Ovary (tissue), 9 donors: Measurements from ENCODE around the gene RPRD2. TPM values are rescaled to one million over a fixed set of nuclear protein-coding genes. Genes with fewer than 3 reads are reported as not detected.
A peak's percentile ranks its signal among the peaks of the same experiment; 100 is the strongest.

Experiments used
- DNase-seq, 5 donors: peaks; one replicate each; pipeline ENCODE4 v3.0.0-alpha.2; 2019 to 2020
- H3K27ac ChIP-seq, 2 donors: fragments of 200-600 bp; one replicate each; pipeline versions ENCODE4 v1.5.1 to v1.8.0; 2019 to 2022
- H3K27me3 ChIP-seq: fragments of 200-600 bp; one replicate; pipeline ENCODE4 v1.8.0; 2022
- H3K36me3 ChIP-seq: fragments of 200-600 bp; sonication (generic); one replicate; pipeline ENCODE4 v1.5.1; 2019
- H3K4me1 ChIP-seq: one replicate; pipeline ENCODE4 v1.8.1; 2013; ENCODE audit warnings: mild to moderate bottlenecking, moderate library complexity; ENCODE audit not compliant: insufficient read depth
- H3K4me3 ChIP-seq: fragments of 200-600 bp; sonication (generic); one replicate; pipeline ENCODE4 v1.5.1; 2017
- H3K9me3 ChIP-seq, 2 donors: fragments of 200-600 bp in 1 of 2; sonication (generic) in 1 of 2; one replicate each; pipeline versions ENCODE4 v1.5.1 to v1.8.1; 2013 to 2019; ENCODE audit warnings: mild to moderate bottlenecking in 1 of 2, moderate library complexity in 1 of 2
- CTCF ChIP-seq, 3 donors: fragments of 450-650 bp in 2 of 3; fragments of 200-600 bp in 1 of 3; IDR thresholded peaks; one replicate each; pipeline versions ENCODE4 v1.5.1 to v1.8.0; 2016 to 2022; ENCODE audit warnings: antibody characterized with exemption in 3 of 3, mild to moderate bottlenecking in 1 of 3
- EP300 ChIP-seq: sonication (generic); formaldehyde crosslinking; IDR thresholded peaks from one replicate; pipeline ENCODE4 v1.6.1; 2017; ENCODE audit warnings: antibody characterized with exemption
- POLR2A ChIP-seq: fragments of 450-650 bp; IDR thresholded peaks from one replicate; pipeline ENCODE4 v1.6.1; 2017; ENCODE audit warnings: antibody characterized with exemption, mild to moderate bottlenecking, moderate library complexity
- WGBS, 3 donors: extraction: QIAGEN DNeasy Blood & Tissue Kit in 1 of 3; methylation state at CpG; one replicate each; pipeline versions ENCODE4 v1.1.5 to v1.1.7; 2013 to 2017; 5-methylcytosine and 5-hydroxymethylcytosine counted together
- intact Hi-C, 4 donors: fragments of 100-400 bp; cut with DNase I; formaldehyde crosslinking; loops; one replicate each; pipeline versions ENCODE4 v1.11.0 to v1.15.1; 2022 to 2023
- polyA plus RNA-seq, 2 donors: library from polyadenylated mRNA; stranded (reverse); fragments of 200-250 nt in 1 of 2; fragments of 350-450 nt in 1 of 2; fragmentation: Illumina TruSeq in 1 of 2; extraction: RNeasy Lipid Tissue Mini Kit (QIAGEN cat#74804) in 1 of 2; gene quantifications; one replicate each; pipeline ENCODE4 v1.2.3, GENCODE V29; 2013 to 2014
- total RNA-seq, 7 donors: library from RNA; depleted of rRNA in 2 of 7; stranded (reverse); fragments of >200 nt in 2 of 7; fragmentation: NEBNext Ultra II Directional in 3 of 7; extraction: Animal tissue kit (Norgen Biotek cat#: 25700) in 3 of 7; gene quantifications; one replicate each; pipeline versions ENCODE4 v1.1.0 to v1.2.4, GENCODE V29; 2016 to 2023
- donor health status: DM: no; HTN: no; CAD: no; lungs with moderate emphysema.
- donor health status: DM: no; HTN: no; CAD: no.
- donor health status: Bipolar disorder and iron deficiency.
- donor health status: DM: yes; HTN: yes; CAD: no.
- donor health status: DM: no; HTN: no; CAD: no.
- donor health status: DM: yes; HTN: yes; CAD: no.

The RPRD2 gene
- total and polyA plus RNA-seq, 9 donors: 18.2 to 55.6 (median 43.9) TPM

- H3K27me3 ChIP-seq: no peaks in the 10 kb centered on the region
- intact Hi-C loops: no loop called here
- no peaks in the 10 kb centered on the region for H3K9me3 ChIP-seq
- no peaks in the 10 kb centered on the region for H3K36me3 ChIP-seq
- peak overlapping the region; percentile 10 to 14 for H3K27ac ChIP-seq
- no peak for DNase-seq
- TF ChIP-seq POLR2A: no peak
- WGBS, 3 donors: 21 to 31% (median 31%) methylated on average over 3 of the region's 3 CpGs
- no peak overlapping the region for H3K4me3 ChIP-seq
- peaks cover 19% of the 10 kb centered on the region for H3K4me1 ChIP-seq
Observed at GRCh38 chr1:150476754-150477153, 112.8 kb downstream of the RPRD2 start.

GRCh38 chr1:150477320-150477719 is 113.4 kb downstream of the RPRD2 start:
- H3K4me3 ChIP-seq: no peak overlapping the region
- peaks cover 19% of the 10 kb centered on the region for H3K4me1 ChIP-seq
- DNase-seq: peak in 1 of 5 donors; percentile 15
- no peak overlapping the region for H3K27ac ChIP-seq
- intact Hi-C loops: no loop called here
- no peaks in the 10 kb centered on the region for H3K27me3 ChIP-seq
- no peaks in the 10 kb centered on the region for H3K9me3 ChIP-seq
- TF ChIP-seq EP300: no peak
- no peak for TF ChIP-seq POLR2A
- TF ChIP-seq CTCF (IDR thresholded peaks at IDR 0.05): no peak
- 82 to 95% (median 91%) methylated on average over 1 of the region's 1 CpG for WGBS, 3 donors
- no peaks in the 10 kb centered on the region for H3K36me3 ChIP-seq

GRCh38 chr1:150477733-150478132 is 113.8 kb downstream of the RPRD2 start:
- WGBS, 3 donors: 58 to 70% (median 58%) methylated on average over 4 of the region's 4 CpGs

GRCh38 chr1:150479370-150479769 is 115.4 kb downstream of the RPRD2 start:
- no peaks in the 10 kb centered on the region for H3K9me3 ChIP-seq
- no peak overlapping the region for H3K27ac ChIP-seq
- no peak for DNase-seq
- H3K36me3 ChIP-seq: no peaks in the 10 kb centered on the region
- peaks cover 12% of the 10 kb centered on the region for H3K4me1 ChIP-seq
- H3K4me3 ChIP-seq: no peak overlapping the region
- H3K27me3 ChIP-seq: no peaks in the 10 kb centered on the region
- TF ChIP-seq POLR2A (no peak), CTCF (IDR thresholded peaks at IDR 0.05) (no peak), EP300 (no peak)
- intact Hi-C loops: no loop called here
- WGBS, 3 donors: 56 to 63% (median 59%) methylated on average over 4 of the region's 4 CpGs

More at GRCh38 chr1:150477733-150478132, 113.8 kb downstream of the RPRD2 start:
- Histone ChIP-seq H3K27me3 (no peaks in the 10 kb centered on the region), H3K4me1 (peaks cover 16% of the 10 kb centered on the region), H3K36me3 (no peaks in the 10 kb centered on the region), H3K4me3 (no peak overlapping the region), H3K9me3 (no peaks in the 10 kb centered on the region), H3K27ac (no peak overlapping the region)
- TF ChIP-seq EP300 (no peak), POLR2A (no peak), CTCF (IDR thresholded peaks at IDR 0.05) (no peak)
- DNase-seq: no peak
- intact Hi-C loops: no loop called here

- no peaks in the 10 kb centered on the region for H3K36me3 ChIP-seq
Observed at GRCh38 chr1:150479927-150480352, 116.0 kb downstream of the RPRD2 start.

More at GRCh38 chr1:150479927-150480352, 116.0 kb downstream of the RPRD2 start:
- no peaks in the 10 kb centered on the region for H3K27me3 ChIP-seq
- H3K4me1 ChIP-seq: peaks cover 9% of the 10 kb centered on the region
- WGBS, 3 donors: 17 to 40% (median 29%) methylated on average over 2 of the region's 2 CpGs
- H3K9me3 ChIP-seq: no peaks in the 10 kb centered on the region
- no peak for DNase-seq
- TF ChIP-seq EP300 (no peak), POLR2A (no peak), CTCF (IDR thresholded peaks at IDR 0.05) (no peak)
- intact Hi-C loops: no loop called here
- no peak overlapping the region for H3K27ac ChIP-seq
- no peak overlapping the region for H3K4me3 ChIP-seq
